NB4 (cell line): Measurements from ENCODE around the gene RTP4.

Source experiments
- CTCF ChIP-seq: IDR thresholded peaks from one replicate; pipeline ENCODE4 v1.5.1; 2012; ENCODE audit warnings: low read depth, low read length
- POLR2A ChIP-seq: IDR thresholded peaks from 2 replicates; pipeline ENCODE4 v1.6.1; 2011; ENCODE audit warnings: mild to moderate bottlenecking; ENCODE audit not compliant: insufficient read length; ENCODE audit errors: extremely low read depth

DNA sequence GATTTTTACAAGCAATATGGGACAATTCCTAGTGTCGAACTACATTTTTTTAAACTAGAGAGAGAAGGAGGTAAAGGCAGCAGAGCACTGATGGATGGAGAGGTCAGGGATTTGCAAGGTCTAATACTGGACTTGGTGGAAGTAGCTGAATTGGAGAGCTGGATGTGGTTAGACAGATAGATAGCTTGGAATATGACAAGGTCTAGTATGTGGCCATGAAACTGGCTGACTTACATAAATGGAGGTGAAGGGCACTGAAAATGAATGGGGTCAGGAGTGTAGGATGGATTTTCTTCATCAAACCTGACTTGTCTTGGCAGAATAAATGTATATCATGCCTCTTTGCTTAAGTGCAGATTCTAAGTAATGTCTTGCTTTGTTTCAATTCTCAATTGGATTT is 10.1 kb upstream of the RTP4 start:
- TF ChIP-seq CTCF, result no peak
- no peak for TF ChIP-seq POLR2A
